Neutrophil (primary cell): ENCODE results near the gene MGRN1.

Experiments used
- H3K27ac ChIP-seq: fragments of 200-600 bp; sonication (generic); 2 replicates; pipeline ENCODE4 v1.5.1; 2016; ENCODE audit warnings: mild to moderate bottlenecking, moderate library complexity
- H3K27me3 ChIP-seq: fragments of 200-600 bp; sonication (generic); 2 replicates; pipeline ENCODE4 v1.6.0; 2016; ENCODE audit warnings: mild to moderate bottlenecking
- H3K36me3 ChIP-seq: fragments of 200-600 bp; sonication (generic); 2 replicates; pipeline ENCODE4 v1.5.1; 2017
- H3K4me1 ChIP-seq, 2 experiments: fragments of 200-600 bp in 1 of 2; sonication (generic) in 1 of 2; 1 replicate in 1 of 2; 2 replicates in 1 of 2; pipeline versions ENCODE4 v1.5.1 to v1.6.1; 2013 to 2016; ENCODE audit warnings: low read depth in 1 of 2, low read length in 1 of 2, mild to moderate bottlenecking in 1 of 2, moderate library complexity in 1 of 2; ENCODE audit not compliant: control insufficient read depth in 1 of 2, insufficient read depth in 1 of 2
- H3K4me3 ChIP-seq, 2 experiments: fragments of 200-600 bp in 1 of 2; sonication (generic) in 1 of 2; 1 replicate in 1 of 2; 2 replicates in 1 of 2; pipeline ENCODE4 v1.5.1; 2013 to 2016; ENCODE audit warnings: low read depth in 1 of 2, low read length in 1 of 2, mild to moderate bottlenecking in 1 of 2, moderate library complexity in 1 of 2
- H3K9me3 ChIP-seq: fragments of 200-600 bp; sonication (generic); 2 replicates; pipeline ENCODE4 v1.5.1; 2016
- TF ChIP-seq, protein P1 (sequence below): fragments of 200-600 bp; sonication (generic); IDR thresholded peaks from 2 replicates; pipeline ENCODE4 v1.5.1; 2016; ENCODE audit warnings: antibody characterized with exemption

MGRN1 gene

GRCh38 chr16:4689864-4690704 is 65.5 kb downstream of the MGRN1 start:
- no peak overlapping the region for H3K27ac ChIP-seq
- peaks cover 31 to 46% of the 10 kb centered on the region in 2 experiments for H3K4me1 ChIP-seq
- no peak overlapping the region for H3K4me3 ChIP-seq

GRCh38 chr16:4690946-4691665 is 66.5 kb downstream of the MGRN1 start:
- H3K27ac ChIP-seq, result peak overlapping the region; percentile 89
- no peaks in the 10 kb centered on the region for H3K27me3 ChIP-seq
- TF ChIP-seq, protein P1, sequence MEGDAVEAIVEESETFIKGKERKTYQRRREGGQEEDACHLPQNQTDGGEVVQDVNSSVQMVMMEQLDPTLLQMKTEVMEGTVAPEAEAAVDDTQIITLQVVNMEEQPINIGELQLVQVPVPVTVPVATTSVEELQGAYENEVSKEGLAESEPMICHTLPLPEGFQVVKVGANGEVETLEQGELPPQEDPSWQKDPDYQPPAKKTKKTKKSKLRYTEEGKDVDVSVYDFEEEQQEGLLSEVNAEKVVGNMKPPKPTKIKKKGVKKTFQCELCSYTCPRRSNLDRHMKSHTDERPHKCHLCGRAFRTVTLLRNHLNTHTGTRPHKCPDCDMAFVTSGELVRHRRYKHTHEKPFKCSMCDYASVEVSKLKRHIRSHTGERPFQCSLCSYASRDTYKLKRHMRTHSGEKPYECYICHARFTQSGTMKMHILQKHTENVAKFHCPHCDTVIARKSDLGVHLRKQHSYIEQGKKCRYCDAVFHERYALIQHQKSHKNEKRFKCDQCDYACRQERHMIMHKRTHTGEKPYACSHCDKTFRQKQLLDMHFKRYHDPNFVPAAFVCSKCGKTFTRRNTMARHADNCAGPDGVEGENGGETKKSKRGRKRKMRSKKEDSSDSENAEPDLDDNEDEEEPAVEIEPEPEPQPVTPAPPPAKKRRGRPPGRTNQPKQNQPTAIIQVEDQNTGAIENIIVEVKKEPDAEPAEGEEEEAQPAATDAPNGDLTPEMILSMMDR, result no peak
- peaks cover 31 to 46% of the 10 kb centered on the region in 2 experiments for H3K4me1 ChIP-seq
- H3K36me3 ChIP-seq, result peaks cover 60% of the 10 kb centered on the region
- no peaks in the 10 kb centered on the region for H3K9me3 ChIP-seq
- no peak overlapping the region for H3K4me3 ChIP-seq

More at GRCh38 chr16:4689864-4690704, 65.5 kb downstream of the MGRN1 start:
- TF ChIP-seq, protein P1, result no peak
- Histone ChIP-seq H3K9me3 (no peaks in the 10 kb centered on the region), H3K27me3 (no peaks in the 10 kb centered on the region), H3K36me3 (peaks cover 60% of the 10 kb centered on the region)

DNA sequence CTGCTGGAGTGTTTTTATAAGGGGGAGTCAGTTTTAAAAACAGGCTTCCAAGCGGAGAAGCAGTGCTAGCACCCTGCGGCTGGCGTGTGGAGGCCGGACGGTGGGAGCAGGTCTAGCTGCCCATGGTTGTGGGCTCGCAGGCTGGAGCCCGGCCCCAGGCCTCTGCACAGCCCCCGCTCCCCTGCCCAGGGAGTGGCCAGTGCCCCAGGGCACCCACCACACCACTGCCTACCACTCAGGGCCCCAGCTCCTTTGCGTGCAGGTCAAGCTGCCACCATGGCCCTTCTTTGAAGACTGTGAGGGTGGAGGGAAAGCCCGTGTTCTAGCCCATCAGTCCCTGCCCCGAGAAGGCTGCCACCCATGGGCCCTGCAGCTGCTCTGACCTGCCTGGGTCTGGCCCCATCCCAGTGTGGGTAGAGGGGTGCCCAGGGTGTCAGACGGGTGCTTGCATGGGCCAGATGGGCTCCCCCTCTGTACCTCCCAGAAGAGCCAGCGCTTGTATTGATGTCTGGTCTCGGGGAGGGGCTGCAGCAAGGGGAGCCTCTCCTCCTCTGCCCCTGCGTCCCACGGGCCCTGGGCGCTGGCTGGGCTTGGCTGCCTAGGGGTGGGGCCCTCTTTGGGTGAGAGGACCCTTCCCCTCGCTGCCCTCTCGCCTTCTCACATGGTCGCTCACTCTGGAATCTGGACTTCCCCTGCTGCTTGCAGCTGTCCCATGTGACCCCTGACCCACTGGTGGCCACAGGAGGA is 67.2 kb downstream of the MGRN1 start:
- peaks cover 60% of the 10 kb centered on the region for H3K36me3 ChIP-seq
- H3K27ac ChIP-seq, result peak overlapping the region; percentile 89

GRCh38 chr16:4692460-4693295 is 68.1 kb downstream of the MGRN1 start:
- no peaks in the 10 kb centered on the region for H3K27me3 ChIP-seq
- TF ChIP-seq, protein P1, result no peak
- H3K4me1 ChIP-seq, result peaks cover 31 to 46% of the 10 kb centered on the region in 2 experiments
- peak overlapping the region; percentile 89 for H3K27ac ChIP-seq
- H3K4me3 ChIP-seq, result peak overlapping the region; percentile 89 to 90
- peaks cover 60% of the 10 kb centered on the region for H3K36me3 ChIP-seq
- H3K9me3 ChIP-seq, result no peaks in the 10 kb centered on the region

More for the DNA sequence above, 67.2 kb downstream of the MGRN1 start:
- Histone ChIP-seq H3K4me3 (peak overlapping the region; percentile 89 to 90), H3K27me3 (no peaks in the 10 kb centered on the region), H3K9me3 (no peaks in the 10 kb centered on the region), H3K4me1 (peaks cover 31 to 46% of the 10 kb centered on the region in 2 experiments)
- TF ChIP-seq, protein P1, result no peak
